Transverse colon (tissue), 4 donors: ENCODE results near the gene CADPS2. TPM values are rescaled to one million over a fixed set of nuclear protein-coding genes. Genes with fewer than 3 reads are reported as not detected.

Experiments used
- DNase-seq: peaks from one replicate; pipeline ENCODE4 v3.0.0-alpha.2; 2019
- H3K27ac ChIP-seq, 4 donors: fragments of 200-600 bp; sonication (generic); 2 replicates each; pipeline ENCODE4 v1.5.1; 2016 to 2018; ENCODE audit warnings: inconsistent platforms in 4 of 4
- H3K27me3 ChIP-seq: fragments of 200-600 bp; sonication (generic); 2 replicates; pipeline ENCODE4 v1.5.1; 2017; ENCODE audit warnings: inconsistent platforms
- H3K36me3 ChIP-seq, 4 donors: fragments of 200-600 bp; sonication (generic); 2 replicates each; pipeline ENCODE4 v1.5.1; 2017 to 2019; ENCODE audit warnings: inconsistent platforms in 4 of 4
- H3K4me1 ChIP-seq, 4 donors: fragments of 200-600 bp; sonication (generic); 2 replicates each; pipeline ENCODE4 v1.5.1; 2017 to 2020; ENCODE audit warnings: inconsistent platforms in 4 of 4
- H3K4me3 ChIP-seq, 4 donors: fragments of 200-600 bp; sonication (generic); 1 replicate in 1 of 4; 2 replicates in 3 of 4; pipeline versions ENCODE4 v1.5.1 to v1.6.1; 2017 to 2019; ENCODE audit warnings: inconsistent platforms in 4 of 4
- H3K9me3 ChIP-seq, 2 donors: fragments of 200-600 bp; sonication (generic); 2 replicates each; pipeline ENCODE4 v1.5.1; 2017 to 2019; ENCODE audit warnings: inconsistent platforms in 2 of 2
- EP300 ChIP-seq: sonication (generic); formaldehyde crosslinking; IDR thresholded peaks from one replicate; pipeline ENCODE4 v1.6.1; 2017; ENCODE audit warnings: antibody characterized with exemption, low read depth
- POLR2A ChIP-seq: fragments of 450-650 bp; IDR thresholded peaks from one replicate; pipeline ENCODE4 v1.6.1; 2016; ENCODE audit warnings: antibody characterized with exemption, mild to moderate bottlenecking, moderate library complexity
- POLR2AphosphoS5 ChIP-seq, 3 donors: sonication (generic); formaldehyde crosslinking; IDR thresholded peaks; one replicate each; pipeline ENCODE4 v1.6.1; 2016; ENCODE audit warnings: antibody characterized with exemption in 3 of 3
- WGBS, 2 donors: methylation state at CpG; one replicate each; pipeline ENCODE4 v1.1.5; 2018; ENCODE audit warnings: low coverage in 1 of 2; 5-methylcytosine and 5-hydroxymethylcytosine counted together
- in situ Hi-C, 4 donors: fragments of 200-750 bp; cut with MboI; loops; one replicate each; pipeline versions ENCODE4 v1.15.0 to v1.15.1; 2017; ENCODE audit warnings: low sequenced_read_pairs in 3 of 4, low pct_ligation_motif_present in 1 of 4, low pct_unique_long_range_greater_than_20kb in 1 of 4
- intact Hi-C: fragments of 100-400 bp; cut with DNase I; formaldehyde crosslinking; loops from one replicate; pipeline ENCODE4 v1.15.1; 2023; ENCODE audit warnings: low total_unique reads
- total RNA-seq, 4 donors: library from RNA; depleted of rRNA; stranded (reverse); fragments of >200 nt; gene quantifications; one replicate each; pipeline ENCODE4 v1.1.0, GENCODE V29; 2016
- TF ChIP-seq, protein P1 (sequence below), 5 experiments: fragments of 200-600 bp in 3 of 5; fragments of 450-650 bp in 2 of 5; sonication (generic) in 3 of 5; IDR thresholded peaks; 1 replicate in 2 of 5; 2 replicates in 3 of 5; pipeline ENCODE4 v1.5.1; 2016 to 2017; ENCODE audit warnings: antibody characterized with exemption in 5 of 5, inconsistent platforms in 3 of 5, mild to moderate bottlenecking in 2 of 5, moderate library complexity in 1 of 5

CADPS2 gene
- total RNA-seq, 4 donors from 2014 or later = 9.0 to 15.2 (median 12.6) TPM

DNA sequence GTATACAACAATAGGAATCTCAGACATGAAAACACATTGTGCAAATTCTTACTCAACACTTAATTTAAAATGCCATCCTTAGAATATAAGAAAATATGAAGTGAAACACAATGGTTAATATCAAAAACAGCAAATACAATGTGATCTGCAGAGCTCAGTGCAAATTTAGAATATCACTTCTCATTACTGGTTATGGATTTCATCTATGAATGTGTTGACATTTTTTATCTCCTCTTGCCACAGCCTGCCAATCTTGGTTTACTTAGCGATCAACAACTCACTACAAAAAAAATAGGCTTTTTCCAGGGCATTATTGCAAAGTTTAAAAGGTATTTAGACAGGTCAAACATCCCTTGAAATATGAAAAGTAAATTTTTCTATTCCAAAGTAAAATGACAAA, 158.5 kb downstream of the CADPS2 start:
- Histone ChIP-seq H3K36me3 (no peaks in the 10 kb centered on the region), H3K4me1 (no peaks in the 10 kb centered on the region), H3K27ac (no peak overlapping the region), H3K27me3 (no peaks in the 10 kb centered on the region), H3K4me3 (no peak overlapping the region), H3K9me3 (no peaks in the 10 kb centered on the region)
- in situ Hi-C loops = no loop called here
- intact Hi-C loops = no loop called here
- TF ChIP-seq POLR2AphosphoS5 (IDR thresholded peaks at IDR 0.05) (no peak), EP300 (no peak), POLR2A (no peak)
- TF ChIP-seq, protein P1, sequence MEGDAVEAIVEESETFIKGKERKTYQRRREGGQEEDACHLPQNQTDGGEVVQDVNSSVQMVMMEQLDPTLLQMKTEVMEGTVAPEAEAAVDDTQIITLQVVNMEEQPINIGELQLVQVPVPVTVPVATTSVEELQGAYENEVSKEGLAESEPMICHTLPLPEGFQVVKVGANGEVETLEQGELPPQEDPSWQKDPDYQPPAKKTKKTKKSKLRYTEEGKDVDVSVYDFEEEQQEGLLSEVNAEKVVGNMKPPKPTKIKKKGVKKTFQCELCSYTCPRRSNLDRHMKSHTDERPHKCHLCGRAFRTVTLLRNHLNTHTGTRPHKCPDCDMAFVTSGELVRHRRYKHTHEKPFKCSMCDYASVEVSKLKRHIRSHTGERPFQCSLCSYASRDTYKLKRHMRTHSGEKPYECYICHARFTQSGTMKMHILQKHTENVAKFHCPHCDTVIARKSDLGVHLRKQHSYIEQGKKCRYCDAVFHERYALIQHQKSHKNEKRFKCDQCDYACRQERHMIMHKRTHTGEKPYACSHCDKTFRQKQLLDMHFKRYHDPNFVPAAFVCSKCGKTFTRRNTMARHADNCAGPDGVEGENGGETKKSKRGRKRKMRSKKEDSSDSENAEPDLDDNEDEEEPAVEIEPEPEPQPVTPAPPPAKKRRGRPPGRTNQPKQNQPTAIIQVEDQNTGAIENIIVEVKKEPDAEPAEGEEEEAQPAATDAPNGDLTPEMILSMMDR (IDR thresholded peaks at IDR 0.05) = no peak
- DNase-seq = no peak
- WGBS, 2 donors = 86 to 100% methylated on average over 1 of the region's 1 CpG

DNA sequence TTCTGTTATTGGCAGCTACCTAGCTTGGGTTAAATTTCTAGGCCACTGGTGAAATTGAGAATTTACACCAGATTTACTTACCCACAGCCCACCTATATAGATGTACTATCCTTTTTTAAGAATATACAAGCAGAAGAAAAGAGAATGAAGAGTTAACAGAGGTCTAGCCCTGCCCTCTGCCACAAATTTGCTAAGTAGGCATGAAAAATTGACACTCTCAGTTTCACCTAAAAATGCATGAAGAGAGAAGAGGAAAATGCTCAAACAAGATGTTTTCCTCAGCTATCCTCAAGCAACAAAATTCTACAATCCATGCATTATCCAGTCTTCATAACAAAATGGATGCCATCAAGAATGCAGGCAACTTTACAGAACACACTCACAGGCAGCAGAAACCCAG, 158.9 kb downstream of the CADPS2 start:
- intact Hi-C loops (no loop called here), in situ Hi-C loops (no loop called here)
- no peak overlapping the region for H3K27ac ChIP-seq
- no peaks in the 10 kb centered on the region for H3K9me3 ChIP-seq
- H3K27me3 ChIP-seq = no peaks in the 10 kb centered on the region
- H3K36me3 ChIP-seq = no peaks in the 10 kb centered on the region
- TF ChIP-seq POLR2A (no peak), POLR2AphosphoS5 (IDR thresholded peaks at IDR 0.05) (no peak), EP300 (no peak)
- TF ChIP-seq, protein P1 (IDR thresholded peaks at IDR 0.05) = no peak
- no peaks in the 10 kb centered on the region for H3K4me1 ChIP-seq
- no peak for DNase-seq
- H3K4me3 ChIP-seq = no peak overlapping the region

DNA sequence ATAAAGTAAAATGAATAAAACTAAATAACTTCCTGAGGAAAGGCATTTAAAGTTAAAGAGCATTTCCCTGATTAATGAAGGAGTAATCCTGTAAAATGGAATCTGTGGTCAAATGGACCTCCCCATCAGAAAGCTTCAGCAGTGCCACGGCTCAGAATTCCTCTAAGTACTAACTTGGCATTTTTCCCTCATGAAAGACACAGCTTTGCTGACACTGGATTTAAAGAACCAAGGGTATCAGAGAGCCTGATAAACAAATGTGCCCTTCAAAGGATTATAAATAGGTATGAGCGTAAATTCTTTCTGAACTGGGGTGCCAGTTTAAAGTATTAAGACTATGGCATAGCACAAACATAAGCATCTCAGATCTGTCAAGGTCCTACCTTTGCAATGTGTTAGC, 159.4 kb downstream of the CADPS2 start:
- in situ Hi-C loops = no loop called here
- Histone ChIP-seq H3K4me1 (no peaks in the 10 kb centered on the region), H3K9me3 (no peaks in the 10 kb centered on the region), H3K4me3 (no peak overlapping the region), H3K27ac (no peak overlapping the region), H3K27me3 (no peaks in the 10 kb centered on the region), H3K36me3 (no peaks in the 10 kb centered on the region)
- TF ChIP-seq, protein P1 (IDR thresholded peaks at IDR 0.05) = no peak
- no peak for TF ChIP-seq POLR2AphosphoS5 (IDR thresholded peaks at IDR 0.05)
- TF ChIP-seq EP300 = no peak
- no peak for TF ChIP-seq POLR2A
- DNase-seq = no peak
- intact Hi-C loops = no loop called here
- 66 to 90% methylated on average over 2 of the region's 2 CpGs for WGBS, 2 donors

DNA sequence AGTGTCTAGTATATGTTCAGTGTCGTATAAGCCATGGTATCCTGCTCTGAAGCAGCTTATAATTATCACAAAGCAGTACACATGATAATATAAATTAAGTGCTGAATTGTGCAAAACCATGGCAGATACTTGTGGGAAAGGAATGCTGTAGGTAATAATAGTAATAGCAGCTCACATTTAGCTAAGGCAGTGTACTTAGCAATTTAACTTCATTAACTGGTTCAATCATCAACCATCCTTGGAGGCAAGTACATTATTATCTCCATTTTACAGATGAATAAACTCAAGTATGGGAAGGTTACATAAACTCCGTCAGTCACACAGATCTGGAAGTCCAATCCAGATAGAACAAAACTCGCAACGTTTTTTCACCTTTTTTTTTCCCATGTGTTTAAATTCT, 161.9 kb downstream of the CADPS2 start:
- in situ Hi-C loops = no loop called here
- Histone ChIP-seq H3K4me3 (no peak overlapping the region), H3K9me3 (no peaks in the 10 kb centered on the region), H3K36me3 (no peaks in the 10 kb centered on the region), H3K27me3 (no peaks in the 10 kb centered on the region), H3K27ac (no peak overlapping the region), H3K4me1 (no peaks in the 10 kb centered on the region)
- TF ChIP-seq POLR2AphosphoS5 (IDR thresholded peaks at IDR 0.05) (no peak), EP300 (no peak), POLR2A (no peak)
- TF ChIP-seq, protein P1 (IDR thresholded peaks at IDR 0.05) = no peak
- intact Hi-C loops = no loop called here
- 87 to 88% methylated on average over 4 of the region's 4 CpGs for whole genome bisulfite sequencing, 2 donors
- DNase-seq = no peak
